Measurements from ENCODE around the gene STAT4.

STAT4 gene

GRCh38 chr2:191029280-191029950, 121.4 kb downstream of the STAT4 start:
- peak; percentile 6 for FAIRE-seq
- DNase-seq (ENCODE audit: insufficient read length, low spot score), result no peak
- TF ChIP-seq POLR2A (IDR thresholded peaks at IDR 0.05; ENCODE audit: low read depth, low read length), result no peak

DNA sequence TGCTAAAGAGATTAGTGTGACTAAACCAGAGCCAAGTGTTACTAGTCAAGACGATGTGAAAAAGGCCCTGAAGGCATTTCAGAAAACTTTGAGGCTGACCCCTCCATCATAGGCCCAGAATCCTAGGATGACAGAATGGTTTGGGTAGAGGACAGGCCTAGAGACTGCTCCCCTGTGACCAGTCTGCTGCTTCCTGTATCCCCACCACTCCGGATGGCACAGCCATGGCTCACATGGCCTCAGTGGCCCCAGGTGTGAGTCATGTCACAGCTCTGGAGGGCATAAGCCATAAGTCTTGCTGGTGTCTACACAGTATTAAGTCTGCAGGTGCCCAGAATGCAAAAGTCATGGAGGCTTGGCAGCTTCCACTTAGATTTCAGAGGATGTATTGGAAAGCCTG, 124.4 kb downstream of the STAT4 start:
- DNase-seq (ENCODE audit: insufficient read length, low spot score) (no peak), FAIRE-seq (no peak)
- no peak for TF ChIP-seq POLR2A (IDR thresholded peaks at IDR 0.05; ENCODE audit: low read depth, low read length)

GRCh38 chr2:191025135-191025534, 125.7 kb downstream of the STAT4 start:
- no peak for TF ChIP-seq POLR2A (IDR thresholded peaks at IDR 0.05; ENCODE audit: low read depth, low read length)
- DNase-seq (ENCODE audit: insufficient read length, low spot score) (no peak), FAIRE-seq (no peak)

GRCh38 chr2:191023235-191023679, 127.5 kb downstream of the STAT4 start:
- FAIRE-seq, result no peak
- no peak for TF ChIP-seq POLR2A (IDR thresholded peaks at IDR 0.05; ENCODE audit: low read depth, low read length)
- DNase-seq (ENCODE audit: insufficient read length, low spot score), result no peak

DNA sequence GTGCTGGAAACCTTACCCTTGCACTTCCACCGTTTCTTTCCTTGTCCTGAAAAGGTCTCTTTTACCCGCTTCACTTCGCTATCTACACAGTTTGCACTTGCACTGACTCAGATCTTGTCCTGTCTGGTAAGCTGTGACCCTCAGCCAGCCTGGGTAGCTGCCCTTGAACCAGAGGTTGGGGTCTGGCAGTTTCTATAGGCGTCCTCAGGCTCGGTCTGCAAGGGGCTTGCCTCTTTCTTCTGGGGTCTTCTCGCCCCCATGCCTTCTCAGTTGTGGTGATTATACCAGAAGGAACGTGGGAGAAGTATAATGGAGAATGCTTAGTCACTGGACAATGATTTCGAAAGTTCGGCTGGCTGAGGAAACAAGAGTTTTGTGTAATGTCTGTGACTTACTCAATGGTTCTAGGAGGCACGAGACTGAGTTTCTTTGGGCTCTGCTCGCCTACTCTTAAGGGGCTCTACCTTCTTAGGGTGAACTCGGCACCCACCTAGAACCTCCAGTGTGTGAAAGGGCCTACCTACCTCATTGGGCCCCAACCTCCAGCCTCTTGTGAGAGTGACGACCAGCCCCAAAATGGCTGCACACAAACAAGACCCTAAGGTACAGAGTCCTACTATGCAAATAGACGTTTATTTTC, 129.9 kb downstream of the STAT4 start:
- FAIRE-seq (no peak), DNase-seq (ENCODE audit: insufficient read length, low spot score) (no peak)
- no peak for TF ChIP-seq POLR2A (IDR thresholded peaks at IDR 0.05; ENCODE audit: low read depth, low read length)

DNA sequence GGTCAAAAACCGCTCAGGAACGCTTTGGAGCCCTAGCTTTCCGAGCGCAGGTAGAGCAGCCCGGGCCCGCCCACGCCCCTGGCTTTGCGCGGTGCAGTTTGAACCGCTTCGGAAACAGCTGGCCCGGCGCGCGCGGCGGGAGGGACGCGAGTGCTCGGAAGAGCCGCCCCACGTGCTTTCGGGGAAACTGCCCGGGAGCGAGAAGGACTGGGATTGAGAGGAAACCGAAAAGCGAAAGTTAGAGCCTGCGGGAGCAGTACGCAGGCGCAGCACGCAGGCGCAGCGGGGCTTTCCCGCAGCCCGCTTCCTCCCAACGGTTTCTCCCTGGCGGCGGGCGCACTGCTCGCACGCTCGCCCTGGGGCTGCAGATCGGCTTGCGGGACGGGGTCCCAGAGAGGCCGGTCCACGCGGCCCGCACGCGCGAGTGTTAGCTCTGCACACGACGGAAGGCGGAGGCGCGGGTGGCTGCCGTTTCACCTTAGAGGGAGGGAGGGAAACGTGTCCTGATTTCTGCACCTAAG, 130.5 kb downstream of the STAT4 start:
- DNase-seq (ENCODE audit: insufficient read length, low spot score) (peak; percentile 92), FAIRE-seq (peak; percentile 86)
- TF ChIP-seq POLR2A (IDR thresholded peaks at IDR 0.05; ENCODE audit: low read depth, low read length), result peak; percentile 89

DNA sequence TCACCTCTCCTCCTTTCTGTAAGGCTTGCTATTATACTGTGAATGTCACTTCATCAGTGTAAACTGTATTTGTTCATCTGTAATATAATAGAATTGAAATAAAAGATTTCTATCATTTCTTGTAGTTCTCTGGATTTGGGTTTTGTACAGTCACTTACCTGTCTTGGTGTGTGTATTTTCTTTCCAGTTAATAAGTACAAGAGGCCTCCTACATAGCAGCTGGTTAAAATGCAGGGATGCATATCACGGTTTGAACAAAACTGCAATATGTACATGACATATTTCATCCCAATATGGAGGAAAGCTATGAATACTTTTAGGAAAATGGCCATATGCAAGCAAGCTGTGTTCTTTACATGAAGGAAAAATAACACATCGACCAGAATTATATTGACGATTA, 131.4 kb downstream of the STAT4 start:
- DNase-seq (ENCODE audit: insufficient read length, low spot score) (no peak), FAIRE-seq (no peak)
- no peak for TF ChIP-seq POLR2A (IDR thresholded peaks at IDR 0.05; ENCODE audit: low read depth, low read length)

GRCh38 chr2:191018643-191019119, 132.1 kb downstream of the STAT4 start:
- no peak for TF ChIP-seq POLR2A (IDR thresholded peaks at IDR 0.05; ENCODE audit: low read depth, low read length)
- DNase-seq (ENCODE audit: insufficient read length, low spot score) (no peak), FAIRE-seq (no peak)

DNA sequence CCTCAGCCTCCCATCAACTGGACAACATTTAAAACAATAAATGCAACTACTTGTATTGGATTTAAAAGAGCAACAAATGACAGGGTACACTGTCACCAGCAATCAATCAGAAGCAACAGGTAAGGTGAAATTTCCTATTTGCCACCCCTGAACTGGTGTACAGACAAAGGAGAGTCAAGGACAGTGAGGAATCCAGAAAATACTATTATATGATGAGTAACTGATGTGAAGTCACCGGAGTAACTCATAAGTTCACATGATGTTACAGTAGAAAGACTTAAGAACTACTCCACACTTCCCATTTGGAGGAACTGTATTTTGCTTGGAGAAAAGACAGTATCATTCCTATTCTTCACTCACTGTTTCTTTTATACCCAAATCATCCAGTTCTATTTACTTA, 132.7 kb downstream of the STAT4 start:
- DNase-seq (ENCODE audit: insufficient read length, low spot score) (no peak), FAIRE-seq (no peak)
- TF ChIP-seq POLR2A (IDR thresholded peaks at IDR 0.05; ENCODE audit: low read depth, low read length), result no peak

- DNase-seq (ENCODE audit: insufficient read length, low spot score) (no peak), FAIRE-seq (no peak)
- no peak for TF ChIP-seq POLR2A (IDR thresholded peaks at IDR 0.05; ENCODE audit: low read depth, low read length)
These were observed 135.0 kb downstream of the STAT4 start for GRCh38 chr2:191015831-191016230.

- FAIRE-seq, result no peak
These were observed 135.6 kb downstream of the STAT4 start for GRCh38 chr2:191015239-191015638.

DNA sequence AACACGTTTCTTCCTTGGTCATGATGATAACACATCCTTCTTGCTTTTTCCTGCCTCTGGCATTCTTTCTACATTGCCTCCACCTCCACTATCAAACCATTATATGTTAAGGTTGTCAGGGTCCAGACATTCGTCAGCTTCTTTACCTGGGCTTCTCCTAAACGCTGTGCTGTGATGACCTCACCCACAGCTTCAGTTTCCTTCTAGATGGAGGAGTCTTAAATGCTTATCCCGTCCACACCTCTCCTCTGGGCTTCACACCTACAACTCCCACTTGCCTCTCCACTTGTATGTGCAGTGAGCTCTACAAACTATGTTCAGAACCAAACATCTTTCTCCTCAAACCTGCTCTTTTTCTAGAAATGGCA, 136.2 kb downstream of the STAT4 start:
- FAIRE-seq, result no peak
- TF ChIP-seq POLR2A (IDR thresholded peaks at IDR 0.05; ENCODE audit: low read depth, low read length), result no peak
- DNase-seq (ENCODE audit: insufficient read length, low spot score), result no peak

More at GRCh38 chr2:191015239-191015638, 135.6 kb downstream of the STAT4 start:
- no peak for TF ChIP-seq POLR2A (IDR thresholded peaks at IDR 0.05; ENCODE audit: low read depth, low read length)
- no peak for DNase-seq (ENCODE audit: insufficient read length, low spot score)

GRCh38 chr2:191013932-191014652, 136.7 kb downstream of the STAT4 start, which contains the start of gene STAT1:
TSS of gene STAT1 (minus strand) at chr2:191014171. CDS start at chr2:191010003, 4,168 bp downstream.
- TF ChIP-seq POLR2A (IDR thresholded peaks at IDR 0.05; ENCODE audit: low read depth, low read length), result peak; percentile 89
- DNase-seq (ENCODE audit: insufficient read length, low spot score) (peak; percentile 84), FAIRE-seq (no peak)

DNA sequence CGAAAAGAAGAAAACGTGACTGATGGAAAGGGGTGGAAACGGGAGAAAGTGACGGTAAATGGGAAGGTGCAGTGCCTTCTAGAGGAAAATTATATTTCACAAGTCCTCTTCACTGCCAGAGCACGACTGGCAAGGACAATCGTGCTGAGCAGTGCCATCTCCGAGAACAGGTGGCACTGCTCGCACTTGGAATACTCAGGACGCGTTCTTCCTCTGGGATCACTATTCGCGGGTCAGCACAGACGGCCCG, 137.2 kb downstream of the STAT4 start:
- FAIRE-seq (no peak), DNase-seq (ENCODE audit: insufficient read length, low spot score) (no peak)
- no peak for TF ChIP-seq POLR2A (IDR thresholded peaks at IDR 0.05; ENCODE audit: low read depth, low read length)

All from H54 (cell line).